Gastrocnemius medialis (tissue), 4 donors: ENCODE results near the gene CALU. TPM values are rescaled to one million over a fixed set of nuclear protein-coding genes. Genes with fewer than 3 reads are reported as not detected.
A peak's percentile ranks its signal among the peaks of the same experiment; 100 is the strongest.

Source experiments
- ATAC-seq, 2 donors: fragments of 150-250 bp; one replicate each; pipeline ENCODE4 v1.9.1; 2016
- DNase-seq, 2 donors: peaks; one replicate each; pipeline ENCODE4 v3.0.0-alpha.2; 2019
- H3K27ac ChIP-seq, 4 donors: fragments of 200-600 bp; sonication (generic); 1 replicate in 1 of 4; 2 replicates in 3 of 4; pipeline ENCODE4 v1.5.1; 2016 to 2018; ENCODE audit warnings: mild to moderate bottlenecking in 2 of 4, moderate library complexity in 1 of 4
- H3K27me3 ChIP-seq, 3 donors: fragments of 200-600 bp; sonication (generic) in 2 of 3; 1 replicate in 1 of 3; 2 replicates in 2 of 3; pipeline versions ENCODE4 v1.5.1 to v1.6.0; 2016 to 2019; ENCODE audit warnings: mild to moderate bottlenecking in 1 of 3, moderate library complexity in 1 of 3
- H3K36me3 ChIP-seq, 2 donors: fragments of 200-600 bp; sonication (generic) in 1 of 2; one replicate each; pipeline ENCODE4 v1.5.1; 2017 to 2018
- H3K4me1 ChIP-seq, 2 donors: fragments of 200-600 bp; sonication (generic) in 1 of 2; one replicate each; pipeline ENCODE4 v1.5.1; 2016 to 2017; ENCODE audit warnings: mild to moderate bottlenecking in 2 of 2
- H3K4me3 ChIP-seq, 4 donors: fragments of 200-600 bp; sonication (generic) in 3 of 4; 1 replicate in 1 of 4; 2 replicates in 3 of 4; pipeline ENCODE4 v1.5.1; 2016 to 2019; ENCODE audit warnings: mild to moderate bottlenecking in 2 of 4
- H3K9me3 ChIP-seq, 3 donors: fragments of 200-600 bp; sonication (generic) in 2 of 3; 1 replicate in 1 of 3; 2 replicates in 2 of 3; pipeline ENCODE4 v1.5.1; 2016 to 2019
- CTCF ChIP-seq, 5 experiments: fragments of 450-650 bp in 3 of 5; fragments of 200-600 bp in 2 of 5; sonication (generic) in 2 of 5; IDR thresholded peaks in 4 of 5; conservative IDR thresholded peaks in 1 of 5; 1 replicate in 4 of 5; 2 replicates in 1 of 5; pipeline ENCODE4 v1.5.1; 2016 to 2019; ENCODE audit warnings: antibody characterized with exemption in 5 of 5, mild to moderate bottlenecking in 3 of 5, moderate library complexity in 3 of 5
- POLR2A ChIP-seq, 2 donors: fragments of 450-650 bp; IDR thresholded peaks; one replicate each; pipeline ENCODE4 v1.6.1; 2017; ENCODE audit warnings: antibody characterized with exemption in 2 of 2, mild to moderate bottlenecking in 2 of 2, moderate library complexity in 2 of 2
- in situ Hi-C, 4 donors: fragments of 200-750 bp; cut with MboI; loops; one replicate each; pipeline versions ENCODE4 v1.15.0 to v1.8.0; 2017; ENCODE audit warnings: low sequenced_read_pairs in 4 of 4
- intact Hi-C: fragments of 100-400 bp; cut with DNase I; formaldehyde crosslinking; loops from one replicate; pipeline ENCODE4 v1.15.1; 2023; ENCODE audit warnings: low total_unique reads
- total RNA-seq, 4 donors: library from RNA; depleted of rRNA; stranded (reverse); fragments of >200 nt; gene quantifications; one replicate each; pipeline versions ENCODE4 v1.1.0 to v1.2.3, GENCODE V29; 2016

CALU gene
- total RNA-seq, 4 donors from 2014 or later = 40.1 to 115 (median 90.6) TPM

GRCh38 chr7:128791121-128791971, 52.2 kb downstream of the CALU start, which contains the start of gene CCDC136:
TSS of gene CCDC136 (plus strand) at chr7:128791968. CDS start at chr7:128792412, 444 bp downstream.
- intact Hi-C loops (no loop called here), in situ Hi-C loops (loop anchor here in 3 of 4 donors (10.0 to 25.0 kb wide), 3 partner anchors 83 to 96 kb away; no protein-coding TSS in a partner anchor)
- Histone ChIP-seq H3K4me3 (peak within 1 kb of the TSS; percentile 69 to 82 (median 74)), H3K27ac (peak within 1 kb of the TSS; percentile 48 to 72 (median 56)), H3K9me3 (no peaks in the 10 kb centered on the region), H3K36me3 (no peaks in the 10 kb centered on the region), H3K27me3 (no peaks in the 10 kb centered on the region), H3K4me1 (peaks cover 21 to 30% of the 10 kb centered on the region in 2 donors)
- ATAC-seq = peak; percentile 43 to 66
- TF ChIP-seq CTCF (IDR thresholded peaks at IDR 0.05 in 4 of 5, conservative IDR thresholded peaks at IDR 0.05 in 1 of 5) (no peak), POLR2A (IDR thresholded peaks at IDR 0.05) (peak; percentile 47 to 57)
- DNase-seq = peak; percentile 38 to 58

GRCh38 chr7:128791972-128792327, 52.8 kb downstream of the CALU start:
- intact Hi-C loops (no loop called here), in situ Hi-C loops (loop anchor here in 3 of 4 donors (10.0 to 25.0 kb wide), 3 partner anchors 83 to 95 kb away; no protein-coding TSS in a partner anchor)
- peak overlapping the region; percentile 69 to 82 (median 74) for H3K4me3 ChIP-seq
- no peaks in the 10 kb centered on the region for H3K9me3 ChIP-seq
- no peaks in the 10 kb centered on the region for H3K36me3 ChIP-seq
- ATAC-seq = no peak
- no peak for TF ChIP-seq POLR2A (IDR thresholded peaks at IDR 0.05)
- peak overlapping the region in 1 of 4 donors; percentile 72 for H3K27ac ChIP-seq
- no peak for DNase-seq
- H3K4me1 ChIP-seq = peaks cover 22 to 30% of the 10 kb centered on the region in 2 donors
- H3K27me3 ChIP-seq = no peaks in the 10 kb centered on the region

- DNase-seq (no peak), ATAC-seq (no peak)
- Histone ChIP-seq H3K4me1 (peaks cover 22 to 30% of the 10 kb centered on the region in 2 donors), H3K4me3 (peak overlapping the region in 1 of 4 donors; percentile 78), H3K27me3 (no peaks in the 10 kb centered on the region), H3K36me3 (no peaks in the 10 kb centered on the region), H3K9me3 (no peaks in the 10 kb centered on the region), H3K27ac (no peak overlapping the region)
- intact Hi-C loops = no loop called here
- no peak for TF ChIP-seq CTCF (IDR thresholded peaks at IDR 0.05 in 4 of 5, conservative IDR thresholded peaks at IDR 0.05 in 1 of 5)
- no peak for TF ChIP-seq POLR2A (IDR thresholded peaks at IDR 0.05)
- in situ Hi-C loops = loop anchor here in 3 of 4 donors (10.0 to 25.0 kb wide), 3 partner anchors 82 to 95 kb away; no protein-coding TSS in a partner anchor
These were observed 53.5 kb downstream of the CALU start for GRCh38 chr7:128792471-128793180.

GRCh38 chr7:128793181-128793547, 54.0 kb downstream of the CALU start:
- Histone ChIP-seq H3K27me3 (no peaks in the 10 kb centered on the region), H3K9me3 (no peaks in the 10 kb centered on the region), H3K4me1 (peaks cover 22 to 30% of the 10 kb centered on the region in 2 donors), H3K27ac (no peak overlapping the region), H3K4me3 (no peak overlapping the region), H3K36me3 (no peaks in the 10 kb centered on the region)
- in situ Hi-C loops = loop anchor here in 3 of 4 donors (10.0 to 25.0 kb wide), 3 partner anchors 82 to 94 kb away; no protein-coding TSS in a partner anchor
- ATAC-seq = no peak
- intact Hi-C loops = no loop called here
- DNase-seq = no peak
- no peak for TF ChIP-seq POLR2A (IDR thresholded peaks at IDR 0.05)
- no peak for TF ChIP-seq CTCF (IDR thresholded peaks at IDR 0.05 in 4 of 5, conservative IDR thresholded peaks at IDR 0.05 in 1 of 5)
